Measurements from ENCODE around the gene RNASE8.
"Not testable (repeated sequence)": the region's sequence is repeated elsewhere in the genome, so short reads cannot be mapped to it uniquely, and the experiment has no call there.

RNASE8 gene

DNA sequence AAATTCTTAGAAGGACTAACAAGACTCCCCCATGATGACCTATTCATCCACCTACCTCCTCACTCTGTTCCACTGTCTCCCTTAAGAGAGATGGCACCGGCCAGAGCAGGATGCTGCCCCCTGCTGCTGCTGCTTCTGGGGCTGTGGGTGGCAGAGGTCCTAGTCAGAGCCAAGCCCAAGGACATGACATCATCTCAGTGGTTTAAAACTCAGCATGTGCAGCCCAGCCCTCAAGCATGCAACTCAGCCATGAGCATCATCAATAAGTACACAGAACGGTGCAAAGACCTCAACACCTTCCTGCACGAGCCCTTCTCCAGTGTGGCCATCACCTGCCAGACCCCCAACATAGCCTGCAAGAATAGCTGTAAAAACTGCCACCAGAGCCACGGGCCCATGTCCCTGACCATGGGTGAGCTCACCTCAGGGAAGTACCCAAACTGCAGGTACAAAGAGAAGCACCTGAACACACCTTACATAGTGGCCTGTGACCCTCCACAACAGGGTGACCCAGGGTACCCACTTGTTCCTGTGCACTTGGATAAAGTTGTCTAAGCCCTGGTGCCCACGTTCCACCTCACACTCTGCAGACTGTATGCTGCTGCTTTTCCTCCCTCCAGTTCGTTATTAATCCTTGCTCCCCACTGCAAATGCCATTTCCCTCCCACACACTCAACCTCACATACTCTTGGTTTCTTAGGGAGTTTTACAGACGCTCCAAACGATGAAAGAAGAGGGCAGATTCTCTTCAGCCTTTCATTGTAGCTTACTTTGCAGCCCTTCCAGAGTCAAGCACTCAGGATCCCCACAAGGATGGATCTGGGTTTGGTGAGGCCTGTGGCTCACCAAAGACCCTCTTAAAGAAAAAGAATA, at the start of gene RNASE8:
Gene RNASE8 (plus strand): TSS at position 20 of the 873 bp plus-strand sequence. CDS start 71 bp downstream, at position 91.
- no peak for DNase-seq (ENCODE audit: low read depth in 2 of 2)

DNA sequence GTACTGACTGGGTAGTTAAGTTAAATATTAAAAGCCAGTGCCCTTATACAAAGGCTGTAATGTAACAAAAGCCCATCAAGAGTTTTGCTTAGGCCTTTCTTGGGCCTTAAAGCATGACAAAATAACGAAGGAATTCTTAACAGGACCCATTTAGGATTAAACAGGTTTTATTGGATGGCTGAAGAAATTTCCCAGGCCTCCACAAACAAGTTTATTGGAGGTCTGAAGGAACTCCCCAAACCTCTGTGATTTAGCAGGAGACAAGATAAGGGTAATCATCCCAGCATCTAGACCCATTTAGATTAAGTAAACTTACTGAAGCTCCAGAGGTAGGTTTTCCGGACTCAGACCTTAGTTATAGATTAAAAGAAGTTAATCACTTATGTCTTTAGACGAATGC, 47.9 kb upstream of the RNASE8 start:
- not testable (repeated sequence) for DNase-seq (ENCODE audit: low read depth in 2 of 2)

DNA sequence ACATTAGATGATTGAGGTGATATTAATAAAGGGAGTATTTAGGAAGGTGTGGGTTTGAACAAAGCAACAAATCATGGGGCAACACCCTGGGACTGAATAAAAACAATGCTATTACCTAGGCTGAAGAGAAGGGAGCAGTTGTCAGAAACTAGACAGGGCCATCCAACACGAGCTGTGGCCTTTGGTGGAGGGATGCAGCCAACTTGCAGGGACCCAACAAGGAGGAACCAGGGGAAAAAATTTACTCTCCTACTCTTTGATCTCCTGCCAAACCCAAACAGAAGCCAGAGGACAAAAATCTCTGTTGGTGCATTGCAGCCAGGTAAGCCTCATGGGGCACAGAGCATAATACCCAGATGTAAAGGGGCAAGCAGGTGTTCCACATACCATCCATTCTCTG, 46.5 kb upstream of the RNASE8 start:
- DNase-seq (ENCODE audit: low read depth in 2 of 2): no peak

- peak; percentile 78 to 82 for DNase-seq (ENCODE audit: low read depth in 2 of 2)
These were observed 42.8 kb upstream of the RNASE8 start for GRCh38 chr14:21014761-21015190.

- DNase-seq (ENCODE audit: low read depth in 2 of 2): no peak
These were observed 42.3 kb upstream of the RNASE8 start for GRCh38 chr14:21015312-21015711.

DNA sequence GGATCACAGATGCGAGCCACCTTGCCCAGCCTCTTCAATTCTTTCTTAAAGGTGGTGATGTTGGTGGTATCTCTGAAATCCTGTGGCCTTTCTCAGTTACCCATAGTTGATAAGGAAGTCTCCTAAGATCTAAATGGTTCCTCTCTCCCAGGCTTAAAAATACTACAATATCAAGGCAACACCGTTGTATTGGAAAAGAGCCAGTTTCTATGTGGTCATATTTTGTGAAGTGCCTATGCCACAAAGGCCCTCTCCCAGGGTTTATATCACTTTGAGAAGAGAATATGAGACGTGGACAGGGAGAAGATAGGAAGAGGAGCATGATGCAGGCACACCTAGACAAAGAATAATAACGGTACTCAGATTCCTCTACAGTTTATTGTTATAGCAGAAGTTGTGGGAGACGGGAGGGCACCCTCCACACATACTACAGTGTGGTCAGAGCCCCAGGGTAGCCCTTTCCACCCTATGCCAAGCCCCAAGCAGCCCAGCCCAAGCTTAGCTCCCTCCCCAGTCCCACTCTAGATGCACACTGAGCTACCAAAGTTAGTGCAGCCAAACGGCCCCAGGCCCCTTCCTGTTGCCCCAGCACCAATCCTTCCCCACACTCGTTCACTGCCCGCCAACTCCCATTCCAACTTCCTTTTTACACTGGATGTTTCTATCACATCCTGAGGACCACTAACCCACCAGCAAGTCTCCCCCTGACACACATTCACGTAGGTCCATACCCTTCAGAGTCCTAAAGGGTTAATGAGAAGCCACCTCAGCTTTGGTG, 41.0 kb upstream of the RNASE8 start:
- DNase-seq (ENCODE audit: low read depth in 2 of 2): no peak

GRCh38 chr14:21017528-21018245, 39.9 kb upstream of the RNASE8 start:
- no peak for DNase-seq (ENCODE audit: low read depth in 2 of 2)

- no peak for DNase-seq (ENCODE audit: low read depth in 2 of 2)
These were observed 39.3 kb upstream of the RNASE8 start for GRCh38 chr14:21018286-21018685.

DNA sequence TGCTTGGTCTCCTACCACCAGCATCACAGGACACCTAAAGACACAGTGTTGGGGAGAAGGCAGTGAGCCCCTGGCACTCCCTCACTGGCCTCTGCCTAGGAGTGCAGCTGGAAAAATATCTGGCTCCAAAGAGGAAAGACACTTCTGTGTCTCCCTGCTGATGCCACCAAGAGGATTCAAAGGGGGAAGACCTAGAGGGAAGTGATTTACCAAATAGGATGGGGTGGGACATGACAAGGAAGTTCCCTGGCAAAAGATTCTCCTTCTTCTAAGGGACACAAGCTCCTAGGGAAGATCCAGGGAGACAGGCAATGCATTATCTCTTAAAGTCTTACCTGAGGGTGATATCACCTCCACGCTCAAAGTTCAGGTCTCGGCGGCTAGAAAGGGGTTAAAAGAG, 38.8 kb upstream of the RNASE8 start:
- DNase-seq (ENCODE audit: low read depth in 2 of 2): no peak

- no peak for DNase-seq (ENCODE audit: low read depth in 2 of 2)
These were observed 38.3 kb upstream of the RNASE8 start for GRCh38 chr14:21019366-21019765.

DNA sequence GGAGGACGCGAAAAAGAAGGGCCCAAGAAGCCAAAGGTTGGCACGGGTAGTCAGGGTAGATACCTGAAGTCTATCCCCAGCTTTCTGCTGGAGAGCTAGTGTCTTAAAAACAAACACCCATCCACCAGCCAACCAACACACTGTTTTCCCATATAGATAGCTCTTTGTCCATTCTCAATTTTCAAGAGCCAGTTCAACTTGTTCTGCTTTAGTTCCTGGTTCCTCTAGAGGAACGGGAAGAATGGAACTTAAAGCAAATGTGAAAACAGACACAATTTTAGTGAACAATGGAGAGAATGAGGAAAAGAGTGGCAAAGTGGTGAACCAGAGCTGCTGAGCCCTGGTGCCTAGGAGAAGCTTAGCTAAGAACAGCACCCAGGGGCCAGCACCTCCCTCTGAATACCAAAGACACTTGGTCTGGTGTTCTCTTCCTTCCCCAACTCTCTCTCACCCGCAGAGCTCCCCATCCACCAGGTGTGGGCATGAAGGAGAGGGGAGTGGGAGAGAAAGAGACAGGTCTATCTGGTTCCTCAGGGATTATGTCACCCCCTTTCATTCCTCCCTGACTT, 36.6 kb upstream of the RNASE8 start:
- no peak for DNase-seq (ENCODE audit: low read depth in 2 of 2)

DNA sequence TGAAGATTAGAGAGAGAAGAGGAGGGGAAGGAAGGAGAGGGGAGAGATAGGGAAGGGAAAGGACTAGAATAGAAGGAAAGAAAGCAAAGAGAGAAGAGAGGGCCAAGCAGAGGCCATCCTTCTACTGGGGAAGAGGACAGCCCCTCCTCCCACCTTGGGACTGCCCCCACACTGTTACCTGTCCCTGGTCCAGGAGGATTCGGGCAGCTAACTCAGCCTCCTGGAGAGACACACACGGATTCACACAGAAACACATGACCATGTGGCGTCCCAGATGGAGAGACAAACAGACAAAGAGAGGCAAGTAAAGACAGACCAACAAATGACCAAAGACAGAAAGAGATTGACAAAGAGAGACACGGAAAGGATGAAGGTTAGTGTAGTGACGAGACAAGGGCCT, 34.9 kb upstream of the RNASE8 start:
- no peak for DNase-seq (ENCODE audit: low read depth in 2 of 2)

GRCh38 chr14:21023174-21023573, 34.4 kb upstream of the RNASE8 start:
- DNase-seq (ENCODE audit: low read depth in 2 of 2): no peak

GRCh38 chr14:21023817-21024584, 33.6 kb upstream of the RNASE8 start:
- DNase-seq (ENCODE audit: low read depth in 2 of 2): no peak

- peak; percentile 50 for DNase-seq (ENCODE audit: low read depth in 2 of 2)
These were observed 32.8 kb upstream of the RNASE8 start, which contains the start of gene NDRG2 for GRCh38 chr14:21024585-21025370. Gene NDRG2, minus strand, starts transcription at chr14:21025061. Its CDS starts 1,746 bp downstream, at chr14:21023315.

GRCh38 chr14:21025371-21026273, 32.0 kb upstream of the RNASE8 start:
- peak in 1 of 2 donors; percentile 10 for DNase-seq (ENCODE audit: low read depth in 2 of 2)

GRCh38 chr14:21026274-21026987, 31.2 kb upstream of the RNASE8 start:
- DNase-seq (ENCODE audit: low read depth in 2 of 2): no peak

GRCh38 chr14:21026988-21027315, 30.7 kb upstream of the RNASE8 start:
- no peak for DNase-seq (ENCODE audit: low read depth in 2 of 2)

DNA sequence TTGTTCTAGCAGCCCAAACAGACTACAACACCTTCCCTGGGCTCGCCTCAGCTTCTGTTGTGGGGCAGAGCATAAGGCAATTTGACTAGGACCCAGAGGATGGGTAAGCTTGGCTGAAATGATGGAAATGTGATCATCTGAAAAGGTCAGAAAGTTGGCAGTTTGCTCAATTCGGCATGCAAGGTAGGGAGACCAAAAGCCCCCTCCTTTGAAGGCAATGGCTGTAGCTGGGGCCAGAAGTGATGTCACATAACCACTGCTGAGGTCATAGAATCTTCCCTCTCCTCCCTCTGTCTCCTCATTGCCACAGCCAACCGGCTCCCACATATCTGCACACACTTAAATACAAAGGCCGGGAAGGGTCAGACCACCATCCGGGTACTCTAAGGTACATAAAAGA, 27.7 kb upstream of the RNASE8 start, which contains the start of gene TPPP2:
Gene TPPP2 (plus strand): TSS at position 301 of the 400 bp plus-strand sequence. CDS start 365 bp downstream, outside the sequence.
- no peak for DNase-seq (ENCODE audit: low read depth in 2 of 2)
